Endothelial cell of umbilical vein (primary cell): ENCODE data around the gene RAD51B. TPM values are rescaled to one million over a fixed set of nuclear protein-coding genes. Genes with fewer than 3 reads are reported as not detected.

Experiments
- BruUV-seq: library from RNA; stranded (reverse); fragments of 400-500 nt; replicated peaks from 2 replicates; lab custom pipeline; 2021; lab: Mats Ljungman, UMichigan
- CTCF ChIA-PET: fragments of 300-600, 350-600 bp; sonication (Branson Sonifier 250); formaldehyde crosslinking; loops from one replicate; lab custom pipeline; 2021; ENCODE audit warnings: antibody characterized with exemption, inconsistent platforms; lab: Charles Lee
- POLR2A ChIA-PET: fragments of 300-600, 350-600 bp; sonication (Branson Sonifier 250); formaldehyde crosslinking; loops from one replicate; lab custom pipeline; 2021; ENCODE audit warnings: antibody characterized with exemption, inconsistent platforms; lab: Charles Lee
- DNase-seq: peaks from one replicate; pipeline ENCODE4 v3.0.0-alpha.2; 2011; ENCODE audit warnings: low read depth, low spot score
- FAIRE-seq: peaks from 2 replicates; lab custom pipeline; 2011; peaks lifted over from hg19 to GRCh38; lab: Jason Lieb, UNC
- H2AFZ ChIP-seq: 2 replicates; pipeline ENCODE4 v1.6.0; 2012; ENCODE audit warnings: low read depth, low read length, control low read depth, inconsistent platforms
- H3K27ac ChIP-seq: 2 replicates; pipeline ENCODE4 v1.5.1; 2011; ENCODE audit warnings: low read depth, mild to moderate bottlenecking, control low read depth, low read length, moderate library complexity; ENCODE audit not compliant: insufficient read depth
- H3K27me3 ChIP-seq, 2 experiments: 2 replicates each; pipeline versions ENCODE4 v1.6.0 to v1.6.1; 2011; ENCODE audit warnings: low read length in 2 of 2, mixed read lengths in 1 of 2; ENCODE audit not compliant: control insufficient read depth in 2 of 2, insufficient read depth in 2 of 2
- H3K36me3 ChIP-seq, 2 experiments: 2 replicates in 1 of 2; 3 replicates in 1 of 2; pipeline ENCODE4 v1.5.1; 2011; ENCODE audit warnings: low read length in 2 of 2, mild to moderate bottlenecking in 1 of 2, moderate library complexity in 1 of 2; ENCODE audit not compliant: control insufficient read depth in 2 of 2, insufficient read depth in 2 of 2; ENCODE audit errors: extremely low read depth in 1 of 2
- H3K4me1 ChIP-seq: 3 replicates; pipeline ENCODE4 v1.5.1; 2011; ENCODE audit warnings: mild to moderate bottlenecking, low read length; ENCODE audit not compliant: control insufficient read depth, insufficient read depth; ENCODE audit errors: extremely low read depth
- H3K4me2 ChIP-seq: 2 replicates; pipeline ENCODE4 v1.6.1; 2011; ENCODE audit warnings: low read length, control low read depth, mixed read lengths; ENCODE audit not compliant: insufficient read depth
- H3K4me3 ChIP-seq, 3 experiments: fragments of 200-600 bp in 1 of 3; sonication (generic), shearing (Covaris generic) in 1 of 3; replicated peaks in 1 of 3; 2 replicates each; pipeline ENCODE4 v1.5.1; 2011 to 2016; ENCODE audit warnings: control low read depth in 3 of 3, low read length in 3 of 3, mild to moderate bottlenecking in 2 of 3, inconsistent platforms in 1 of 3, low read depth in 1 of 3, moderate library complexity in 1 of 3; ENCODE audit not compliant: insufficient read depth in 1 of 3
- H3K79me2 ChIP-seq: 2 replicates; pipeline ENCODE4 v1.6.0; 2012; ENCODE audit warnings: low read length, inconsistent platforms; ENCODE audit not compliant: control insufficient read depth, insufficient read depth
- H3K9ac ChIP-seq: replicated peaks from 2 replicates; pipeline ENCODE3; 2011; ENCODE audit warnings: low read length, control low read depth; ENCODE audit not compliant: insufficient read depth; ENCODE audit errors: extremely low read depth
- H3K9me1 ChIP-seq: replicated peaks from 3 replicates; pipeline ENCODE4 v1.6.0; 2011; ENCODE audit warnings: mild to moderate bottlenecking, low read length; ENCODE audit not compliant: control insufficient read depth, insufficient read depth; ENCODE audit errors: extremely low read depth
- H3K9me3 ChIP-seq: replicated peaks from 2 replicates; pipeline ENCODE4 v1.5.1; 2012; ENCODE audit warnings: low read length, inconsistent platforms; ENCODE audit not compliant: control insufficient read depth, insufficient read depth
- H4K20me1 ChIP-seq: replicated peaks from 2 replicates; pipeline ENCODE3; 2011; ENCODE audit warnings: mild to moderate bottlenecking, low read length; ENCODE audit not compliant: control insufficient read depth, insufficient read depth; ENCODE audit errors: extremely low read depth
- CTCF ChIP-seq, 2 donors: IDR thresholded peaks; 1 replicate in 1 of 2; 2 replicates in 1 of 2; pipeline ENCODE4 v1.5.1; 2011; ENCODE audit warnings: low read length in 2 of 2, mild to moderate bottlenecking in 2 of 2, moderate library complexity in 2 of 2, control low read depth in 1 of 2, inconsistent platforms in 1 of 2, low read depth in 1 of 2; ENCODE audit not compliant: insufficient read depth in 1 of 2; ENCODE audit errors: extremely low read depth in 1 of 2
- EZH2 ChIP-seq: IDR thresholded peaks from 2 replicates; pipeline ENCODE4 v1.6.1; 2012; ENCODE audit warnings: borderline replicate concordance, low read depth, mild to moderate bottlenecking, moderate library complexity, low read length, inconsistent platforms; ENCODE audit not compliant: severe bottlenecking
- FOS ChIP-seq: IDR thresholded peaks from 2 replicates; pipeline ENCODE4 v1.6.1; 2011; ENCODE audit warnings: mild to moderate bottlenecking, low read length, moderate library complexity, borderline replicate concordance; ENCODE audit not compliant: insufficient read depth
- GATA2 ChIP-seq: IDR thresholded peaks from 2 replicates; pipeline ENCODE4 v1.7.0; 2011; ENCODE audit warnings: low read depth, mild to moderate bottlenecking, moderate library complexity, mixed read lengths, low read length; ENCODE audit not compliant: insufficient read length, insufficient read depth
- JUN ChIP-seq: IDR thresholded peaks from 2 replicates; pipeline ENCODE4 v1.6.1; 2011; ENCODE audit warnings: borderline replicate concordance, low read depth; ENCODE audit not compliant: insufficient read length, insufficient read depth
- MAX ChIP-seq: IDR thresholded peaks from 2 replicates; pipeline ENCODE4 v1.6.1; 2011; ENCODE audit not compliant: insufficient read depth, insufficient read length
- MYC ChIP-seq: IDR thresholded peaks from one replicate; pipeline ENCODE4 v1.6.1; 2011; ENCODE audit warnings: mild to moderate bottlenecking, low read depth, low read length
- POLR2A ChIP-seq: IDR thresholded peaks from 2 replicates; pipeline ENCODE4 v1.6.1; 2012; ENCODE audit warnings: low read depth, mild to moderate bottlenecking, control low read depth, low read length
- POLR2AphosphoS5 ChIP-seq: IDR thresholded peaks from 2 replicates; pipeline ENCODE4 v1.6.1; 2012; ENCODE audit warnings: low read depth, mild to moderate bottlenecking, control low read depth, low read length, moderate library complexity; ENCODE audit not compliant: insufficient read depth
- dilution Hi-C: fragments of 300-500 bp; cut with MboI; formaldehyde crosslinking; loops from one replicate; pipeline ENCODE4 v1.15.0; 2019; ENCODE audit warnings: low sequenced_read_pairs; ENCODE audit not compliant: extremely low pct_ligation_motif_present
- intact Hi-C: fragments of 100-400 bp; cut with micrococcal nuclease; formaldehyde crosslinking; loops from one replicate; pipeline ENCODE4 v1.10.0; 2022
- polyA plus RNA-seq, 4 experiments: library from polyadenylated mRNA; depleted of rRNA in 3 of 4; stranded (reverse) in 3 of 4; unstranded in 1 of 4; fragments of >200 nt; gene quantifications; 2 replicates each; pipeline versions ENCODE4 v1.2.1 to v1.2.3, GENCODE V29; 2011 to 2012; ENCODE audit warnings: missing spikeins in 1 of 4
- total RNA-seq: library from RNA; stranded (reverse); gene quantifications from 2 replicates; pipeline ENCODE4 v1.2.3, GENCODE V29; 2021

Gene RAD51B
- total and polyA plus RNA-seq, 2 donors (not counting 3 experiments of a cell fraction or from before 2014, with no cell fraction given) = 3.9 to 19.0 TPM

GRCh38 chr14:67886191-67886590 is 66.6 kb downstream of the RAD51B start:
- intact Hi-C loops (no loop called here), dilution Hi-C loops (no loop called here)
- no peaks in the 10 kb centered on the region for H3K9me1 ChIP-seq
- no peaks in the 10 kb centered on the region for H3K36me3 ChIP-seq
- DNase-seq (no peak), FAIRE-seq (no peak)
- no peak overlapping the region for H3K4me2 ChIP-seq
- H3K9me3 ChIP-seq = no peaks in the 10 kb centered on the region
- BruUV-seq = no TSS peak
- H3K27ac ChIP-seq = no peak overlapping the region
- H3K27me3 ChIP-seq = no peaks in the 10 kb centered on the region
- ChIA-PET POLR2A (no interaction called here), CTCF (interaction anchor here (0.9 to 2.1 kb wide), 5 partner anchors 10 to 958 kb away, joined by 3 to 6 read pairs (median 4); no protein-coding TSS in a partner anchor)
- H2AFZ ChIP-seq = no peak overlapping the region
- no peak overlapping the region for H3K9ac ChIP-seq
- H4K20me1 ChIP-seq = no peaks in the 10 kb centered on the region
- TF ChIP-seq EZH2 (no peak), GATA2 (no peak), CTCF (IDR thresholded peaks at IDR 0.05; ENCODE audit: extremely low read depth in 1 of 2, insufficient read depth in 1 of 2, low read depth in 1 of 2, low read length in 2 of 2) (no peak), POLR2A (no peak), POLR2AphosphoS5 (no peak), JUN (no peak), FOS (no peak), MAX (no peak), MYC (no peak)
- H3K79me2 ChIP-seq = no peaks in the 10 kb centered on the region
- no peak overlapping the region for H3K4me3 ChIP-seq
- peaks cover 5% of the 10 kb centered on the region for H3K4me1 ChIP-seq
